GM19455 (cell line): Measurements from ENCODE around the gene IL4R.
"Not testable (repeated sequence)": the region's sequence is repeated elsewhere in the genome, so short reads cannot be mapped to it uniquely, and the experiment has no call there.

ENCODE experiments used
- ATAC-seq: cut with Tn5 transposase; IDR thresholded peaks from one replicate; pipeline ENCODE4 v1.9.1; 2021; ENCODE audit not compliant: unreplicated experiment

IL4R gene

GRCh38 chr16:27287887-27288286 is 25.9 kb upstream of the IL4R start:
- no peak for ATAC-seq

- ATAC-seq: not testable (repeated sequence)
These were observed 25.5 kb upstream of the IL4R start for GRCh38 chr16:27288313-27288712.

- ATAC-seq: no peak
These were observed 24.1 kb upstream of the IL4R start for GRCh38 chr16:27289669-27290068.

- ATAC-seq: no peak
These were observed 23.2 kb upstream of the IL4R start for GRCh38 chr16:27290562-27290961.

- no peak for ATAC-seq
These were observed 22.7 kb upstream of the IL4R start for GRCh38 chr16:27291106-27291505.

GRCh38 chr16:27291722-27292240 is 22.0 kb upstream of the IL4R start:
- no peak for ATAC-seq

- ATAC-seq: no peak
These were observed 20.4 kb upstream of the IL4R start for GRCh38 chr16:27293343-27293742.

- no peak for ATAC-seq
These were observed 15.6 kb upstream of the IL4R start for GRCh38 chr16:27298132-27298531.

- ATAC-seq: no peak
These were observed 12.4 kb upstream of the IL4R start for GRCh38 chr16:27301236-27301861.

GRCh38 chr16:27302126-27302525 is 11.6 kb upstream of the IL4R start:
- no peak for ATAC-seq

- no peak for ATAC-seq
These were observed 10.3 kb upstream of the IL4R start for GRCh38 chr16:27303256-27304100.

- no peak for ATAC-seq
These were observed 9.7 kb upstream of the IL4R start for GRCh38 chr16:27304102-27304501.

- ATAC-seq: no peak
These were observed 8.7 kb upstream of the IL4R start for GRCh38 chr16:27304881-27305745.

GRCh38 chr16:27305839-27306442 is 7.8 kb upstream of the IL4R start:
- no peak for ATAC-seq

- ATAC-seq: no peak
These were observed 5.0 kb upstream of the IL4R start for GRCh38 chr16:27308792-27309191.

GRCh38 chr16:27310576-27311447 is 3.0 kb upstream of the IL4R start:
- no peak for ATAC-seq

GRCh38 chr16:27311448-27311830 is 2.3 kb upstream of the IL4R start:
- ATAC-seq: no peak

- no peak for ATAC-seq
These were observed 1.9 kb upstream of the IL4R start for GRCh38 chr16:27311897-27312303.

GRCh38 chr16:27312580-27313421 is 973 bp upstream of the IL4R start:
- no peak for ATAC-seq
